ENCODE data around the gene MED12. TPM values are rescaled to one million over a fixed set of nuclear protein-coding genes. Genes with fewer than 3 reads are reported as not detected.

The MED12 gene
- total RNA-seq, 2 experiments from 2014 or later = 45.9 to 62.2 TPM

DNA sequence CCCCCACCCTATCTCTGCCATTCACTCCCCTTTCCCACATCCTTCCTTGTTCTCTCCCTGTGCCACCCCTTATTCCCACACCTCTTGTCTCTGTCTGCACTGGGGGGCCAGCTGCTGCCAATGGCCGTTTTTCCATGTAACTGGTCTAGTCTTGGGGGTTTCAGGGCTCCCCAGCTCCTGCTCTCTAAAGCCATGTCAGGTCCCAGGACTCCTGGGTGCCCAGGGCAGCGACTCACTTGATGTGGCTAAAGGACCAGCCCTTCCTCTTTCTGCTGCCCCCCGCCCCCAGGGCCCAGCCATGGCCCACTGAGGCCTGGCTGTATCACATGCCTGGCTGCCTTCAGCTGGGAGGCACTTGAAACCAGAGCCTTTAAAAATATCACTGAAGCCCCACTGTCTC lies 36.2 kb downstream of the MED12 start:
- H3K36me3 Mint-ChIP-seq = no peaks in the 10 kb centered on the region
- no peak overlapping the region for H3K4me3 Mint-ChIP-seq
- H3K27me3 Mint-ChIP-seq = no peaks in the 10 kb centered on the region
- no peak overlapping the region for H3K27ac Mint-ChIP-seq
- peaks cover 5% of the 10 kb centered on the region for H3K4me1 Mint-ChIP-seq
- CTCF ChIA-PET = no interaction called here
- DNase-seq (no peak), ATAC-seq (no peak)
- H3K9me3 Mint-ChIP-seq (ENCODE audit: low read depth) = no peaks in the 10 kb centered on the region

DNA sequence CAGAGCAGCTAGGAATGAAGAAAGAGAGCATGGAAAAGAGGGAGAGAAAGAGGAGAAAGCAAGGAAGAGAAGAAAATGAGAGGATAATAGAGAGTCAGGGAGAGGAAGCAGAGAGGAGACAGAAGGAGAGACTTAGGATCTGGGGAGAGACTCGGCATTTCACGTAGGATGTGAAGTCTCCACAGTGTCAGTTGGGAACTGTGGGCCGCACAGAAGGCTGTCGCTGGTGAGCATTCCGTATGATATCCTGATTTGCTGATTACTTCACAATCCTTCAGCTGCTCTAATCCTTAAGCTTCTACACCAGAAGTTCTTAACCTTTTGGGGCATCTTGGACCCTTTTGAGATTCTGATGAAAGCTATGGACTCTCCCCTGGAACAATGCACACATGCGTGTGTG lies 40.2 kb downstream of the MED12 start:
- Mint-ChIP-seq H3K4me3 (no peak overlapping the region), H3K27me3 (no peaks in the 10 kb centered on the region), H3K36me3 (no peaks in the 10 kb centered on the region), H3K4me1 (peaks cover 5% of the 10 kb centered on the region), H3K9me3 (ENCODE audit: low read depth) (no peaks in the 10 kb centered on the region), H3K27ac (no peak overlapping the region)
- CTCF ChIA-PET = no interaction called here
- DNase-seq = no peak
- ATAC-seq = no peak

DNA sequence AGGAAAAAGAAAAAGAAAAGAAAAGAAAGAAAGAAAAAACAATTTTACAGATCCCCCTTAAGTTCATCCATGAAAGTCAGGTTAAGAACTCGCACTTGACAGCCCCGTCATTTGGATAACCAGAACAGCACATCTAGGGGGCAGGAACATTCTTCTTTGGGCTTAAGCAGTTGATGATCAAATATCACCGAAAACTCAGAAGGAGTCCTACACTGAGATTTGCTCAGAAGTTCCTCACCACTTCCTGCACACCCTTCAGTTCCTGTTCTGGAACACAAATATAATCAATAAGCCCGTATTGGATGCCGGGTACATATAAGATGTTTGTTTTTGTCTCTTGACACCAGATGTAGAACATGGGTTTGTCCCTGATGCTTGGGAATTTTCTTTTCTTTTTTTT lies 40.9 kb downstream of the MED12 start:
- no peaks in the 10 kb centered on the region for H3K27me3 Mint-ChIP-seq
- no peak overlapping the region for H3K4me3 Mint-ChIP-seq
- peaks cover 5% of the 10 kb centered on the region for H3K4me1 Mint-ChIP-seq
- CTCF ChIA-PET = no interaction called here
- H3K9me3 Mint-ChIP-seq (ENCODE audit: low read depth) = no peaks in the 10 kb centered on the region
- no peaks in the 10 kb centered on the region for H3K36me3 Mint-ChIP-seq
- ATAC-seq (no peak), DNase-seq (no peak)
- H3K27ac Mint-ChIP-seq = no peak overlapping the region

DNA sequence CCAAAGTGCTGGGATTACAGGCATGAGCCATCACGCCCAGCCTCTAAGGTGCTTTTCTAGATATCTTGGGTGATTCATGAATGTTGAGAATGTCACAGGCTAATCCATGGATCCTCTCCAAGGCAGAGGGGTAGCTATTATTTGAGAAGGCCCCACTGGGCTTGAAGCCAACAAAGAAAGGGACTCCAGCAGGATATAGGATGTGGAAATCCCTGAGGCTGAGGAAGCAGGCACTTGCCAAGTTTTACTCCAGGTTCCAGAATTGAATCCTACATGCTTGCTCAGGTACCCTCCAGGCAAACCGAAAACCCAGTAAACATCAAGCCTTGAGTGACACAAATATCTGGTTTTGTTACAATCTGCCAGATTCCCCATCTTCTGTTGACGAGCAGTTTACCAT lies 42.1 kb downstream of the MED12 start:
- H3K9me3 Mint-ChIP-seq (ENCODE audit: low read depth) = no peaks in the 10 kb centered on the region
- no peak for ATAC-seq
- no peaks in the 10 kb centered on the region for H3K27me3 Mint-ChIP-seq
- H3K4me3 Mint-ChIP-seq = no peak overlapping the region
- CTCF ChIA-PET = no interaction called here
- no peak overlapping the region for H3K27ac Mint-ChIP-seq
- H3K36me3 Mint-ChIP-seq = no peaks in the 10 kb centered on the region
- H3K4me1 Mint-ChIP-seq = peaks cover 5% of the 10 kb centered on the region
- DNase-seq = no peak

DNA sequence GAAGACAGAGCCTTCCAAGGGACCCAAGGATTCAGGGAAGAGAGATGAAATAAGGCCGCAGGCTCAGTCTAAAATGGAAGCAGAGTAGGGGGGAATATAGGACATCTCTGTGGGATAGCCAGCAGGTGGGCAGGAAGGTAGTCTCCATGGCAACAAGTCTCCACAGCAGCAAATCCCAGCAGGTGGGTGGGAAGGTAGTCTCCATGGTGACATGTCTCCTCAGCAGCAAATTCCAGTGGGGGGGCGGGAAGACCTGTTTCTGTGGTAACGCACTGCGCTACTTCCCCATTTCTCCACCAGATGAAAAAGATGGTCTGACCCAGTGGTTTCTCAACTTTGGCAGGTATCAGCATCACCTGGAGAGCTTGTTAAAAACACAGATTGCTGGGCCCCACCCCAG lies 44.6 kb downstream of the MED12 start:
- no peaks in the 10 kb centered on the region for H3K9me3 Mint-ChIP-seq (ENCODE audit: low read depth)
- no peak for DNase-seq
- H3K27ac Mint-ChIP-seq = no peak overlapping the region
- H3K4me3 Mint-ChIP-seq = no peak overlapping the region
- no peaks in the 10 kb centered on the region for H3K27me3 Mint-ChIP-seq
- no peaks in the 10 kb centered on the region for H3K36me3 Mint-ChIP-seq
- peaks cover 5% of the 10 kb centered on the region for H3K4me1 Mint-ChIP-seq
- CTCF ChIA-PET = no interaction called here
- ATAC-seq = no peak

DNA sequence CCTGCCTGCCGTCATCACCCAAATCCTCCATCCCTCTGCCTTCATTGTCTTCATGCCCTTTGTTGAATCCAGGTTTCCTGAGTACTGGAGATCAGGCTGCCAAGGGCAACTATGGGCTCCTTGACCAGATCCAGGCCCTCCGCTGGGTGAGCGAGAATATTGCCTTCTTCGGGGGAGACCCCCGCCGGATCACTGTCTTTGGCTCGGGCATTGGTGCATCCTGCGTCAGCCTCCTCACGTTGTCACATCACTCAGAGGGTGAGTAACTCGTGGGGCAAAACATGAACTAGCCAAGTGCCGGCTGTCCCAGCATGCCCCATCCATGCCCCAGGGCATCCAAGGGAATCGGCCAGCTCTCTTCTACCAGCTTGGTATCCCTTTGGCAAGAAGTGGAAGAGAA lies 45.7 kb downstream of the MED12 start:
- Mint-ChIP-seq H3K4me3 (no peak overlapping the region), H3K27me3 (no peaks in the 10 kb centered on the region), H3K9me3 (ENCODE audit: low read depth) (no peaks in the 10 kb centered on the region), H3K36me3 (no peaks in the 10 kb centered on the region), H3K4me1 (peaks cover 5% of the 10 kb centered on the region), H3K27ac (no peak overlapping the region)
- DNase-seq = no peak
- CTCF ChIA-PET = no interaction called here
- ATAC-seq = no peak

DNA sequence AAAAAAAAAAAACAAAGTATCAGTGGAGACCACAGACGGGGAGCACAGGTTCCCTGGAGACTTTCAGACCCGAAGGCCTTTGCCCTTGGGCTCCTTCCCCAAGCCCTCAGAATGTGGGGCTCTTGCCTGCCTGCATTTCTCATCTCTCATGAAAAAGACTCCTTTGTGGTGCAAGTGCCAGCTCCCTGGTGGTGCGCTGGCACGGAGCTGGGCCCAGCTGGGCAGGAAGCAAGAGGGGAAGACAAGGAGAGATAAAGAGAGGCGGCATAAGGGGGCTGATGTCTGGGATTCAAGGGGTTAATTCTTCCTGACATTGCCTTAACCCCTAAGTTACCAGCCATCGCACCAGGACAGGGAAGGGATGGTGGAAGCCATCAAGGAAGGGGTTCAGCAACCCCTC lies 48.1 kb downstream of the MED12 start:
- CTCF ChIA-PET = no interaction called here
- DNase-seq (no peak), ATAC-seq (no peak)
- no peaks in the 10 kb centered on the region for H3K36me3 Mint-ChIP-seq
- no peak overlapping the region for H3K4me3 Mint-ChIP-seq
- H3K27me3 Mint-ChIP-seq = no peaks in the 10 kb centered on the region
- H3K27ac Mint-ChIP-seq = no peak overlapping the region
- no peaks in the 10 kb centered on the region for H3K9me3 Mint-ChIP-seq (ENCODE audit: low read depth)
- H3K4me1 Mint-ChIP-seq = peaks cover 1% of the 10 kb centered on the region

DNA sequence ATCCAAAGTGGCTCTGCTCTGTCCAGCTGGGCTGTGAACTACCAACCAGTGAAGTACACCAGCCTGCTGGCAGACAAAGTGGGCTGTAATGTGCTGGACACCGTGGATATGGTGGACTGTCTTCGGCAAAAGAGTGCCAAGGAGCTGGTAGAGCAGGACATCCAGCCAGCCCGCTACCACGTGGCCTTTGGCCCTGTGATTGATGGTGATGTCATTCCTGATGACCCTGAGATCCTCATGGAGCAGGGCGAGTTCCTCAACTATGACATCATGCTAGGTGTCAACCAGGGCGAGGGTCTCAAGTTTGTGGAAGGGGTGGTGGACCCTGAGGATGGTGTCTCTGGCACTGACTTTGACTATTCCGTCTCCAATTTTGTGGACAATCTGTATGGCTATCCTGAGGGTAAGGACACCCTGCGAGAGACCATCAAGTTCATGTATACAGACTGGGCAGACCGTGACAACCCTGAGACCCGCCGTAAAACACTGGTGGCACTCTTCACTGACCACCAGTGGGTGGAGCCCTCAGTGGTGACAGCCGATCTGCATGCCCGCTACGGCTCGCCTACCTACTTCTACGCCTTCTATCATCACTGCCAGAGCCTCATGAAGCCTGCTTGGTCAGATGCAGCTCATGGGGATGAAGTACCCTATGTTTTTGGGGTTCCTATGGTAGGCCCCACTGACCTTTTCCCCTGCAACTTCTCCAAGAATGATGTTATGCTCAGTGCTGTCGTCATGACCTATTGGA lies 48.8 kb downstream of the MED12 start:
- no peaks in the 10 kb centered on the region for H3K9me3 Mint-ChIP-seq (ENCODE audit: low read depth)
- no peak overlapping the region for H3K4me3 Mint-ChIP-seq
- no peaks in the 10 kb centered on the region for H3K27me3 Mint-ChIP-seq
- peaks cover 4% of the 10 kb centered on the region for H3K36me3 Mint-ChIP-seq
- ATAC-seq (no peak), DNase-seq (no peak)
- CTCF ChIA-PET = no interaction called here
- peaks cover 2% of the 10 kb centered on the region for H3K4me1 Mint-ChIP-seq
- no peak overlapping the region for H3K27ac Mint-ChIP-seq

DNA sequence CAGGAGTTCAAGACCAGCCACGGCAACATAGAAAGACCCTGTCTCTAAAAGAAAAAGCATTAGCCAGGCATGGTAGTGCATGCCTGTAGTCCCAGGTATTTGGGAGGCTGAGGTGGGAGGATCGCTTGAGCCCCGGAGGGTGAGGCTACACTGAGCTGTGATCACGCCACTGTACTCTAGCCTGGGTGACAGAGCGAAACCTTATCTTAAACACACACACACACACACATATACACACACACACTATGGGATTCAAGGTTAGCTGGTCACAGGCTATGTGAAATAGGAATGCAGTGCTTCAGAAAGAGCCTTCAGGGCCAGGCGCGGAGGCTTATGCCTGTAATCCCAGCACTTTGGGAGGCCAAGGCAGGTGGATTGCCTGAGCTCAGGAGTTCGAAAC lies 49.7 kb downstream of the MED12 start:
- DNase-seq (no peak), ATAC-seq (no peak)
- H3K4me1 Mint-ChIP-seq = peaks cover 2% of the 10 kb centered on the region
- H3K27ac Mint-ChIP-seq = no peak overlapping the region
- H3K9me3 Mint-ChIP-seq (ENCODE audit: low read depth) = no peaks in the 10 kb centered on the region
- H3K27me3 Mint-ChIP-seq = no peaks in the 10 kb centered on the region
- no peak overlapping the region for H3K4me3 Mint-ChIP-seq
- H3K36me3 Mint-ChIP-seq = peaks cover 8% of the 10 kb centered on the region
- CTCF ChIA-PET = interaction anchor here (0.6 kb wide), 1 partner anchor 130 kb away, joined by 3 read pairs; no protein-coding TSS in a partner anchor

DNA sequence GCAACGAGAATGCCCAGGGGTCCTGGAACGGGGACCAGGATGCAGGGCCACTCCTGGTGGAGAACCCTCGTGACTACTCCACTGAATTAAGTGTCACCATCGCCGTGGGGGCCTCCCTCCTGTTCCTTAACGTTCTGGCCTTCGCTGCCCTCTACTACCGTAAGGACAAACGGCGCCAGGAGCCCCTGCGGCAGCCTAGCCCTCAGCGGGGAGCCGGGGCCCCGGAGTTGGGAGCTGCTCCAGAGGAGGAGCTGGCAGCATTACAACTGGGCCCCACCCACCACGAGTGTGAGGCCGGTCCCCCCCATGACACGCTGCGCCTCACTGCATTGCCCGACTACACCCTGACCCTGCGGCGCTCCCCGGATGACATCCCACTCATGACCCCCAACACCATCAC lies 51.2 kb downstream of the MED12 start:
- H3K27me3 Mint-ChIP-seq = no peaks in the 10 kb centered on the region
- no peaks in the 10 kb centered on the region for H3K9me3 Mint-ChIP-seq (ENCODE audit: low read depth)
- peaks cover 2% of the 10 kb centered on the region for H3K4me1 Mint-ChIP-seq
- no peak overlapping the region for H3K27ac Mint-ChIP-seq
- no peak overlapping the region for H3K4me3 Mint-ChIP-seq
- peaks cover 19% of the 10 kb centered on the region for H3K36me3 Mint-ChIP-seq
- no peak for DNase-seq
- ATAC-seq = no peak
- CTCF ChIA-PET = no interaction called here

DNA sequence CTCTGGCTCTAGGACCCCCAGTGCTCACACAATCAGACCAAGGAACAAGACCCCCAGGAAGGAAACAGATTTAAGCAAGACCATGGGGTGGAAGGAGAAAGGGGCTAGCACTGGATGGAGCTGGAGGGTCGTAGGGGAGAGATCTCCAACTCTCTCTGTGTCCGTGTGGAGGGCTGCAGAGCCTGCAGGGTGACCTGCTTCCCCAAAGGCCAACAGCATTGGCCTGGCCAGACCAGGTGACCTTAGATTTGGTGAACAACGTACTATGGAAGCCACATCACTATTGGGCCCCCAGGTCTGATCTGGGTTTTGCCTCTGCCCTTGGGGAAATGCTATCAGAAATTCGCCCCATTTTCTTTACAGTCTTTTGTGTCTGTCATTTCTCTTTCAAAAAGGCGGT lies 52.3 kb downstream of the MED12 start:
- no peaks in the 10 kb centered on the region for H3K27me3 Mint-ChIP-seq
- peaks cover 22% of the 10 kb centered on the region for H3K36me3 Mint-ChIP-seq
- H3K9me3 Mint-ChIP-seq (ENCODE audit: low read depth) = no peaks in the 10 kb centered on the region
- CTCF ChIA-PET = no interaction called here
- ATAC-seq (no peak), DNase-seq (no peak)
- no peak overlapping the region for H3K27ac Mint-ChIP-seq
- H3K4me3 Mint-ChIP-seq = no peak overlapping the region
- peaks cover 2% of the 10 kb centered on the region for H3K4me1 Mint-ChIP-seq

DNA sequence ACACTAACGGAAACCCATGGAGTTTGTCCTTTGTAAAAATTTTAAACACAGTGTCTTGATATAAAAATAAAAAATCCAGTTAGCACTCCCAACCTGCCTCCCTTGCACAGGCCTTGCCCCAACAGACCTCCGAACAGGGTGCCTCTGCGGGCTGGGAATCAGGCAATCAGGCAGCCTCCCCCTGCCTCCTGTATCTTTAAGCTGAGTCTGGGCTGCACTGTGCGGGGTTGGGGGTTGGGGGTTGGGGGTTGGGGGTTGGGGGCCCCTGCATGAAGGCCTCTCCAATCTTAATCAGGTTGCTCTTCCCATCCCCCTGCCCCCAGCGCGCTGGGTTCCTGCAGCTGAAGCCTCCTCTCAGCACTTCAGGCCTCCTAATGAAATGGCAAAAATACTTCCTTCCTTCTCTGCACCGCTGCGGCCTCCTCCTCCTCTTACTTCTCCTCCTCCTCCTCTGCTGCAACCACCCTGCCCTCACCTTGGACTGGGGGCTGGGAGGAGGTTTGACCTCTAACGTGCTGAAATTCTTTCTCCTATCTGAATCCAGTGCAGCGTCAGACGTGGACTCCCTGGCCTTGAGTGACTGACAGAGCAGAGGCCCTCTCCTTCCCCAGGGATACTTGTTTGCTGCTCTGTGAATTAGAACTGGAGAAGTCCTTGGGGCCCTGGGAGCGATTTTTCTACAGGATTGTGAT lies 52.9 kb downstream of the MED12 start:
- DNase-seq (no peak), ATAC-seq (no peak)
- H3K27ac Mint-ChIP-seq = no peak overlapping the region

DNA sequence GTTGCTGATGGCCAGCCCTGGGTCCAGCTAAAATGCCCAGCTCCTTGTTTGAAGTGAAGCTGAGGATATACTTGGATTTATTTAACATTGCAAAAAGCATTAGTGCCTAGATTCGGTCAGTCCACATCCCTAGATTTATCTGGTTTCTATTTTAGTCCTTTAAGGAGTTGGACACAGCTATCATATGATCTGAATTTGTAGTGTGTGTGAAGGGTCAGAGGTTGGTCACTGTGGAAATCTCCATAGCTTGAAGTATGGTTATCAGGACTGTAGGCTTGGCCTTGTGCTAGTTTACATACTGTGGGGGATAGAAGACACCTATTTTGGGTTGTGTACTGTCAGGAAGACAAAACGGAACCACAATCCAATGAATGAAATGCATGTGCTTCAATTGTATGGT lies 55.0 kb downstream of the MED12 start:
- Mint-ChIP-seq H3K27ac (no peak overlapping the region), H3K4me3 (no peak overlapping the region), H3K4me1 (peaks cover 2% of the 10 kb centered on the region), H3K9me3 (ENCODE audit: low read depth) (no peaks in the 10 kb centered on the region), H3K27me3 (no peaks in the 10 kb centered on the region), H3K36me3 (peaks cover 26% of the 10 kb centered on the region)
- ATAC-seq = no peak
- CTCF ChIA-PET = no interaction called here
- DNase-seq = no peak

More for the DNA sequence above, 52.9 kb downstream of the MED12 start:
- no peak overlapping the region for H3K4me3 Mint-ChIP-seq
- CTCF ChIA-PET = no interaction called here
- H3K36me3 Mint-ChIP-seq = peaks cover 22% of the 10 kb centered on the region
- H3K9me3 Mint-ChIP-seq (ENCODE audit: low read depth) = no peaks in the 10 kb centered on the region
- peaks cover 2% of the 10 kb centered on the region for H3K4me1 Mint-ChIP-seq
- H3K27me3 Mint-ChIP-seq = no peaks in the 10 kb centered on the region

DNA sequence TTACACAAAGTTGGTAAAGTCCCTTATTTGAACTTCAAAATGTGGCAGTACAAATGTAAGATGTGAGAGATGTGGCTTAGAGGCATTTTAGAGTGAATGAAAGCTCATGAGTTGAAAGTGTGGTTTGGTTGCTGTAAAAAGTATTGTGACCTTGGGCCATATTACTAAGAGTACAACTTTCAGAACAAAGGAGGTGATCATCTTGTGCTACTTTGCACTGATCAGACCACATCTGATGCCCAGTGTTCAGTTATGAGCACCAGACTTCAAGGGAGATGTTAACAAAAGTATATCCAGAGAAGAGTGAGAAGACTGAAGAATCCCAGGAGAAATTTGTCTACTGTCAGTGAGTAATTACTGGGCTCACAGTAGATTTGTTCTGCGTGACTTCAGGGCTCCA lies 56.4 kb downstream of the MED12 start:
- Mint-ChIP-seq H3K4me3 (no peak overlapping the region), H3K4me1 (peaks cover 5% of the 10 kb centered on the region), H3K27ac (no peak overlapping the region), H3K27me3 (no peaks in the 10 kb centered on the region), H3K36me3 (peaks cover 27% of the 10 kb centered on the region), H3K9me3 (ENCODE audit: low read depth) (no peaks in the 10 kb centered on the region)
- CTCF ChIA-PET = no interaction called here
- DNase-seq (no peak), ATAC-seq (no peak)
